Measurements from ENCODE around the gene NKIRAS2.

Gene NKIRAS2

DNA sequence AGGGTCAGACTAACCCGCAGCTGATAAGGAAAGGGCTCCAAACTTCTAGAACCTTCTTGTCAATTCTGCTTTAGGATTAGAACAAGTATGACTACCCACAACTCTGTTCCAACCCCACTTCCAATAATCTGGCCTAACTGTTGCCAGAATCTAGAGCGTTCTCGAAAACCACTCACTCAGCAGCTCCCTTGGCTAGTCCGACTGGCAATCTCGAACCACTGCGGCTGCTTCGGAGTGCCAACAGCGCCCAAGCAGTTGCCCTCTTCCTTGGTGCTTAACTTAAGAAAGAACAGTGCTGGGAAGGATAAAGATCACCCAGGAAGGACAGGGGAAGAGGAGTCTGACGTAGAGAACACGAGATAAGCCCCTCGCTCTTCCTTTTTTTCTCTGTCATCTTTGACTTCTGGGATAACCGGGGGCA, 3.5 kb upstream of the NKIRAS2 start:
- H2AFZ ChIP-seq (ENCODE audit: low read length) = peak overlapping the region; percentile 91
- peaks cover 28% of the 10 kb centered on the region for H4K20me1 ChIP-seq (ENCODE audit: insufficient read depth, low read length, poor library complexity, severe bottlenecking)
- no peaks in the 10 kb centered on the region for H3K9me3 ChIP-seq (ENCODE audit: insufficient read depth, low read depth, low read length)
- H3K9me2 ChIP-seq (replicated peaks; ENCODE audit: low read depth, low read length) = no peaks in the 10 kb centered on the region
- H3F3A ChIP-seq (ENCODE audit: low read depth) = no peaks in the 10 kb centered on the region
- peaks cover 81% of the 10 kb centered on the region for H3K79me2 ChIP-seq (ENCODE audit: insufficient read depth, low read length)
- H3K9ac ChIP-seq (ENCODE audit: low read depth, low read length, poor library complexity, severe bottlenecking) = peak overlapping the region; percentile 91
- H3K27me3 ChIP-seq (ENCODE audit: insufficient read depth, low read length, poor library complexity, severe bottlenecking) = no peaks in the 10 kb centered on the region
- peaks cover 55% of the 10 kb centered on the region for H3K4me1 ChIP-seq (ENCODE audit: insufficient read depth, low read length, poor library complexity, severe bottlenecking)
- no peaks in the 10 kb centered on the region for H3K36me3 ChIP-seq (ENCODE audit: insufficient read depth, low read length)
- peak overlapping the region; percentile 81 for H3K4me3 ChIP-seq (ENCODE audit: low read length, poor library complexity, severe bottlenecking)
- peak overlapping the region; percentile 87 for H3K4me2 ChIP-seq (ENCODE audit: low read depth, low read length, poor library complexity, severe bottlenecking)
- TF ChIP-seq, protein P1, sequence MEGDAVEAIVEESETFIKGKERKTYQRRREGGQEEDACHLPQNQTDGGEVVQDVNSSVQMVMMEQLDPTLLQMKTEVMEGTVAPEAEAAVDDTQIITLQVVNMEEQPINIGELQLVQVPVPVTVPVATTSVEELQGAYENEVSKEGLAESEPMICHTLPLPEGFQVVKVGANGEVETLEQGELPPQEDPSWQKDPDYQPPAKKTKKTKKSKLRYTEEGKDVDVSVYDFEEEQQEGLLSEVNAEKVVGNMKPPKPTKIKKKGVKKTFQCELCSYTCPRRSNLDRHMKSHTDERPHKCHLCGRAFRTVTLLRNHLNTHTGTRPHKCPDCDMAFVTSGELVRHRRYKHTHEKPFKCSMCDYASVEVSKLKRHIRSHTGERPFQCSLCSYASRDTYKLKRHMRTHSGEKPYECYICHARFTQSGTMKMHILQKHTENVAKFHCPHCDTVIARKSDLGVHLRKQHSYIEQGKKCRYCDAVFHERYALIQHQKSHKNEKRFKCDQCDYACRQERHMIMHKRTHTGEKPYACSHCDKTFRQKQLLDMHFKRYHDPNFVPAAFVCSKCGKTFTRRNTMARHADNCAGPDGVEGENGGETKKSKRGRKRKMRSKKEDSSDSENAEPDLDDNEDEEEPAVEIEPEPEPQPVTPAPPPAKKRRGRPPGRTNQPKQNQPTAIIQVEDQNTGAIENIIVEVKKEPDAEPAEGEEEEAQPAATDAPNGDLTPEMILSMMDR (conservative IDR thresholded peaks at IDR 0.05; ENCODE audit: low read length) = no peak
- TF ChIP-seq EZH2phosphoT487 (IDR thresholded peaks at IDR 0.05; ENCODE audit: borderline replicate concordance) = no peak

DNA sequence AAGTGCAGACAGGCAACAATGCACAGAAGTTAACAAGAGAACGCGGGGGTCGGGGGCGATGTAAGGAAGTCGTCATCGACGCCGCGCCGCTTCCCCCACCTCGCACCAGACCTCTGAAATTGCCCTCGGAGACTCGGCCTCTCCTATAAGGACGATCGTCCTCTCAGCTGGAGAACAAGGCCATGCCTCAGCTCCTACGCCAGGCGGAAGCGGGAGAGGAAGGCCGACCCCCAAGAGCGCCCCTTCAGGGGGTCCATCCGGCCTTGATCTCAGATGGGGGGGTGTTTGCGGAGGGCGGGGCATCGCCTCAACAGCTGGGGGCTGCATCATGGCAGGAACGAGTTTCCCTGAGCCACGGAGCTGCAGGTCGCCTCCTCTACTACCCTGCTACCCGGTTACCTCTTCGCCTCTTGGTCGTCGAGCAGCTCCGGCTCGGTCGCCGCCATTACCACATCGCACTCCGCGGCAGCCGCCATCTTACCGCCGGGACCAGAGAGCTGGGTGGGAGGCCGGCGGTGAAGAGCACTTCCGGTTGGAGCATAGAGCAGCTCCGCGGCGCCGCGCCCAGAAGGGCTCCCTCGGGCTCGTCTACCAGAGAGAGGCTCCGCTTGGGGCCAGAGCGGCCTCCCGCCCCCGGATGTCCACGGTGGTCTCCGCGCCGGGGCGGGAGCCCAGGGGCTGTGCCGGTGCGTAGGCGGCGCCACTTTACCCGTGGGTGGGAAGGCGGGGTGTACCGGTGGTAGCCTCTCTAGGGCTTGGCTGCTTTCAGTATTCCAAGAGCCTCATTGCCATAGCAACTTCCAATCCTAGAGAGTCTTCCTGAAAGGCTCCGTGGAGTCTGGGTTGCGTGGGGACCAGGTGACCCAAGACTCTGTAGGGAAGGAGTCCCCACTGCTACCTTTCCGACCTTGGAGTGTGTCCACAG, 2.7 kb upstream of the NKIRAS2 start, which contains the start of gene DNAJC7:
DNAJC7 (minus strand) TSS at position 499 of the 925 bp plus-strand sequence; CDS start at position 476, 23 bp downstream.
- no peaks in the 10 kb centered on the region for H3K9me2 ChIP-seq (replicated peaks; ENCODE audit: low read depth, low read length)
- no peak for TF ChIP-seq EZH2phosphoT487 (IDR thresholded peaks at IDR 0.05; ENCODE audit: borderline replicate concordance)
- TF ChIP-seq, protein P1 (conservative IDR thresholded peaks at IDR 0.05; ENCODE audit: low read length) = no peak
- H3K4me1 ChIP-seq (ENCODE audit: insufficient read depth, low read length, poor library complexity, severe bottlenecking) = peaks cover 53% of the 10 kb centered on the region
- peak within 1 kb of the TSS; percentile 91 for H3K9ac ChIP-seq (ENCODE audit: low read depth, low read length, poor library complexity, severe bottlenecking)
- peaks cover 22% of the 10 kb centered on the region for H4K20me1 ChIP-seq (ENCODE audit: insufficient read depth, low read length, poor library complexity, severe bottlenecking)
- peak within 1 kb of the TSS; percentile 81 for H3K4me3 ChIP-seq (ENCODE audit: low read length, poor library complexity, severe bottlenecking)
- H3K36me3 ChIP-seq (ENCODE audit: insufficient read depth, low read length) = no peaks in the 10 kb centered on the region
- peak within 1 kb of the TSS; percentile 91 for H2AFZ ChIP-seq (ENCODE audit: low read length)
- H3K27me3 ChIP-seq (ENCODE audit: insufficient read depth, low read length, poor library complexity, severe bottlenecking) = no peaks in the 10 kb centered on the region
- peak within 1 kb of the TSS; percentile 92 for H3K4me2 ChIP-seq (ENCODE audit: low read depth, low read length, poor library complexity, severe bottlenecking)
- H3K9me3 ChIP-seq (ENCODE audit: insufficient read depth, low read depth, low read length) = no peaks in the 10 kb centered on the region
- H3F3A ChIP-seq (ENCODE audit: low read depth) = no peaks in the 10 kb centered on the region
- H3K79me2 ChIP-seq (ENCODE audit: insufficient read depth, low read length) = peaks cover 77% of the 10 kb centered on the region

DNA sequence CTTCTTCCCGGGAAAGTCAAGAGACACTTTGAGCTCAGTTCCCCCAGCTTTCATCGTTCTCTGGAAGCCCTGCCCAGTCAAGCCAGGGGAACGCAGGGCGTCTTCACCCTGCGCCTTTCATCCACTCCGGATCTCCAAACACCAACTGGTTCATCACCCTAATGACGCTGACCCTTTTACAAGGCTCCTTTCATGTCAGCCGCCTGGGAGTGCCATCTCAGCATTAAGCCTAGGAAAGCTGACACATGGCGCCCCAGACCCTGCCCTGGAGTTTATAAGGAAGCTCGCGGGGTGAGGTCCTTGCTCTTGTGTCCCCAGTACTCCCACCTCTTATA, 2.1 kb upstream of the NKIRAS2 start:
- Histone ChIP-seq H3K9me3 (ENCODE audit: insufficient read depth, low read depth, low read length) (no peaks in the 10 kb centered on the region), H3F3A (ENCODE audit: low read depth) (no peaks in the 10 kb centered on the region), H3K27me3 (ENCODE audit: insufficient read depth, low read length, poor library complexity, severe bottlenecking) (no peaks in the 10 kb centered on the region), H2AFZ (ENCODE audit: low read length) (peak overlapping the region; percentile 87), H3K36me3 (ENCODE audit: insufficient read depth, low read length) (no peaks in the 10 kb centered on the region), H3K9me2 (replicated peaks; ENCODE audit: low read depth, low read length) (no peaks in the 10 kb centered on the region), H3K4me1 (ENCODE audit: insufficient read depth, low read length, poor library complexity, severe bottlenecking) (peaks cover 47% of the 10 kb centered on the region), H3K4me3 (ENCODE audit: low read length, poor library complexity, severe bottlenecking) (peak overlapping the region; percentile 81), H3K79me2 (ENCODE audit: insufficient read depth, low read length) (peaks cover 72% of the 10 kb centered on the region), H3K9ac (ENCODE audit: low read depth, low read length, poor library complexity, severe bottlenecking) (peak overlapping the region; percentile 91), H4K20me1 (ENCODE audit: insufficient read depth, low read length, poor library complexity, severe bottlenecking) (peaks cover 16% of the 10 kb centered on the region), H3K4me2 (ENCODE audit: low read depth, low read length, poor library complexity, severe bottlenecking) (peak overlapping the region; percentile 92)
- TF ChIP-seq, protein P1 (conservative IDR thresholded peaks at IDR 0.05; ENCODE audit: low read length) = no peak
- no peak for TF ChIP-seq EZH2phosphoT487 (IDR thresholded peaks at IDR 0.05; ENCODE audit: borderline replicate concordance)

Data from Loucy (cell line).